Measurements from ENCODE around the gene GSTM1. TPM values are rescaled to one million over a fixed set of nuclear protein-coding genes. Genes with fewer than 3 reads are reported as not detected.

GSTM1 gene
- polyA plus RNA-seq, 3 donors = 13.5 to 27.7 TPM; not detected in 1

- TF ChIP-seq CTCF (IDR thresholded peaks at IDR 0.05) = no peak
- peaks cover 0 to 11% of the 10 kb centered on the region in 2 donors for H3K27me3 ChIP-seq (ENCODE audit: control insufficient read depth in 2 of 2, insufficient read depth in 2 of 2, low read length in 2 of 2)
- intact Hi-C loops (cut with micrococcal nuclease) = no loop called here
- Mint-ChIP-seq H3K4me1 (peaks cover 9% of the 10 kb centered on the region), H3K27ac (no peak overlapping the region), H3K36me3 (no peaks in the 10 kb centered on the region), H3K27me3 (ENCODE audit: low read depth in 3 of 3) (peaks cover 3 to 13% (median 11%) of the 10 kb centered on the region in 3 donors), H3K4me3 (no peak overlapping the region), H3K9me3 (peaks cover 0 to 7% (median 3%) of the 10 kb centered on the region in 7 donors)
- H2AFZ ChIP-seq (ENCODE audit: insufficient read depth, low read depth, low read length, poor library complexity, severe bottlenecking) = no peak overlapping the region
- no peak overlapping the region for H3K9ac ChIP-seq (ENCODE audit: insufficient read depth, low read length, poor library complexity, severe bottlenecking)
- H3K36me3 ChIP-seq (replicated peaks in 1 of 2; ENCODE audit: control insufficient read depth in 1 of 2, insufficient read depth in 2 of 2, low read length in 2 of 2) = no peaks in the 10 kb centered on the region
- 95% methylated on average over 11 of the region's 12 CpGs for WGBS (ENCODE audit: insufficient coverage)
- no peaks in the 10 kb centered on the region for H3K79me2 ChIP-seq (ENCODE audit: insufficient read depth, low read length)
- H3K9me3 ChIP-seq (replicated peaks in 1 of 2; ENCODE audit: control insufficient read depth in 1 of 2, insufficient read depth in 1 of 2, low read length in 2 of 2) = peaks cover 2 to 5% of the 10 kb centered on the region in 2 donors
- no peaks in the 10 kb centered on the region for H4K20me1 ChIP-seq (ENCODE audit: insufficient read depth, low read length)
- H3K4me3 ChIP-seq (replicated peaks in 1 of 3; ENCODE audit: low read depth in 2 of 3, low read length in 3 of 3) = no peak overlapping the region
- H3K4me2 ChIP-seq (replicated peaks; ENCODE audit: extremely low read depth, low read length, poor library complexity, severe bottlenecking) = no peak overlapping the region
- DNase-seq = no peak
- no peak overlapping the region for H3K27ac ChIP-seq (ENCODE audit: low read depth in 1 of 2, low read length in 2 of 2)
- peaks cover 7 to 8% of the 10 kb centered on the region in 2 donors for H3K4me1 ChIP-seq (ENCODE audit: control insufficient read depth in 1 of 2, insufficient read depth in 2 of 2, low read length in 2 of 2)
Observed at GRCh38 chr1:109714661-109715372, 27.2 kb downstream of the GSTM1 start.

GRCh38 chr1:109716121-109716520 lies 28.5 kb downstream of the GSTM1 start:
- H3K4me3 ChIP-seq (replicated peaks in 1 of 3; ENCODE audit: low read depth in 2 of 3, low read length in 3 of 3) = no peak overlapping the region
- peaks cover 3 to 13% (median 10%) of the 10 kb centered on the region in 3 donors for H3K27me3 Mint-ChIP-seq (ENCODE audit: low read depth in 3 of 3)
- H3K4me2 ChIP-seq (replicated peaks; ENCODE audit: extremely low read depth, low read length, poor library complexity, severe bottlenecking) = no peak overlapping the region
- no peak for DNase-seq
- no peak overlapping the region for H3K27ac ChIP-seq (ENCODE audit: low read depth in 1 of 2, low read length in 2 of 2)
- peaks cover 0 to 11% of the 10 kb centered on the region in 2 donors for H3K27me3 ChIP-seq (ENCODE audit: control insufficient read depth in 2 of 2, insufficient read depth in 2 of 2, low read length in 2 of 2)
- 100% methylated on average over 2 of the region's 3 CpGs for WGBS (ENCODE audit: insufficient coverage)
- H3K36me3 ChIP-seq (replicated peaks in 1 of 2; ENCODE audit: control insufficient read depth in 1 of 2, insufficient read depth in 2 of 2, low read length in 2 of 2) = no peaks in the 10 kb centered on the region
- no peaks in the 10 kb centered on the region for H4K20me1 ChIP-seq (ENCODE audit: insufficient read depth, low read length)
- no peak overlapping the region for H3K27ac Mint-ChIP-seq
- H3K4me1 ChIP-seq (ENCODE audit: control insufficient read depth in 1 of 2, insufficient read depth in 2 of 2, low read length in 2 of 2) = peaks cover 7 to 8% of the 10 kb centered on the region in 2 donors
- H3K9me3 ChIP-seq (replicated peaks in 1 of 2; ENCODE audit: control insufficient read depth in 1 of 2, insufficient read depth in 1 of 2, low read length in 2 of 2) = no peaks in the 10 kb centered on the region
- H3K79me2 ChIP-seq (ENCODE audit: insufficient read depth, low read length) = no peaks in the 10 kb centered on the region
- no peak overlapping the region for H2AFZ ChIP-seq (ENCODE audit: insufficient read depth, low read depth, low read length, poor library complexity, severe bottlenecking)
- no peak overlapping the region for H3K9ac ChIP-seq (ENCODE audit: insufficient read depth, low read length, poor library complexity, severe bottlenecking)
- intact Hi-C loops (cut with micrococcal nuclease) = no loop called here
- TF ChIP-seq CTCF (IDR thresholded peaks at IDR 0.05) = no peak
- no peak overlapping the region for H3K4me3 Mint-ChIP-seq
- H3K4me1 Mint-ChIP-seq = peaks cover 13% of the 10 kb centered on the region
- H3K9me3 Mint-ChIP-seq = no peaks in the 10 kb centered on the region
- H3K36me3 Mint-ChIP-seq = no peaks in the 10 kb centered on the region

All from CD14-positive monocyte (primary cell).